HG03175 (cell line): Measurements from ENCODE around the gene ATG7.
"Not testable (repeated sequence)": the region's sequence is repeated elsewhere in the genome, so short reads cannot be mapped to it uniquely, and the experiment has no call there.

Experiments
- ATAC-seq: cut with Tn5 transposase; IDR thresholded peaks from one replicate; pipeline ENCODE4 v1.9.1; 2021; ENCODE audit warnings: mild to moderate bottlenecking, moderate library complexity; ENCODE audit not compliant: unreplicated experiment

Gene ATG7

DNA sequence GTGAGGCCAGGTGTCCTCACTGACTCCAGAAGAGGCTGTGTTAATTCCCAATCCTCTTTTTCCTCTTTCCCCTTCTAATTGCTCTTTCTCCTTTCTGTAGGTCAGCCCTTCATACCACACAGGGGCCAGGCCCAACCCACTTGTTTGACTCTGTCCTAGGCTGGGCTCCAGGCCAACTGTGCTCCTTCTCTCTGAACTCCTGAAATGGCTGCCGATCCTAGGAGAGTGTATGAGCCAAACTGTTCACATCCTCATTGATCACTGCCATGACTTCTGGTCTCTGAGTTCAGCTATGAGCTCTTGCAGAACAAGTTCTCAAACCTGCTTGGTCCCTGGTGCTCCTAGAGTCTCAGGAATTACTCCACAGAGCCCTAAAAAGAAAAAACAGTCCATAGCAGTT is 226.4 kb downstream of the ATG7 start:
- no peak for ATAC-seq

DNA sequence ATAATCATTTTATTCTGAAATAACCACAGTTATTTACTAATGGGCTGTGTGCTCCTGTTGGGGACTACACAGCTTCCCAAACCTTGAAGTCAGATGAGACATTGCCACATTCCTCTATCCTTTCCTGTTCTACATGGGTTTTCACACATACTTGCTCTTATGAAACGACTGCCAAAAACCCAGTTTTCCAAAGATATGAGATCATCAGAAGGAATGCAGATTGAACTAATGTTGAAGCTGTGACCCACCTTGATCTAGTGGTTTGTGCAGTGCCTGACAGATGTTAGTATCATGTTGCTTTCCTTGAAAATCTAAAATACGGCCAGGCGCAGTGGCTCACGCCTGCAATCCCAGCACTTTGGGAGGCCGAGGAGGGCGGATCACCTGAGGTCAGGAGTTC is 226.9 kb downstream of the ATG7 start:
- no peak for ATAC-seq

DNA sequence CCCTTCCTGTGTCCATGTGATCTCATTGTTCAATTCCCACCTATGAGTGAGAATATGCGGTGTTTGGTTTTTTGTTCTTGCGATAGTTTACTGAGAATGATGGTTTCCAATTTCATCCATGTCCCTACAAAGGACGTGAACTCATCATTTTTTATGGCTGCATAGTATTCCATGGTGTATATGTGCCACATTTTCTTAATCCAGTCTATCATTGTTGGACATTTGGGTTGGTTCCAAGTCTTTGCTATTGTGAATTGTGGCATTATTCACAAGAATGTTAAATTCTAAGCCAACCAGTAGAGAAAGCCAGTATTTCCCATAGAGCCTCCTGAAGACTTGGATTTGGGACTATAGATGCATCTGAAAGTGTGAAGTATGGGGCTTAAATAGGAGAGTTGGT is 230.2 kb downstream of the ATG7 start:
- ATAC-seq: not testable (repeated sequence)

DNA sequence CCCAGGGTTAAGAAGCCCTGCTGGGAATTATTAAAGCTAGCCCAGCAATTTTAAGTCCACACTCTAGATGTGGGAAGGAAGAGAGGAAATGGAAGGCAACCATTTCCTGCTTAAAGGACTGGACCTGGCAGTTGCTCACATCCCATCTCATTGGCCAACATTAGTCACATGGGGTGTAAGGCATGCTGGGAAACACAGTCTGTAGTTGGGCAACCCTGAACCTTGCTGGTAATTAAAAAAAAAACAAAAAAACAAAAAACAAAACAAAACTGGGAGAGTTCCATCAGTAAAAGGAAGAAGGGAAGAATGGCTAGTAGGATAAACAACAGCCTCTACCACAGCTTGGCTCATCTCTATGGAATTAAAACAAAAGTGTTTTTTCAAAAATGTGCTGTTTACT is 235.5 kb downstream of the ATG7 start:
- ATAC-seq: no peak

DNA sequence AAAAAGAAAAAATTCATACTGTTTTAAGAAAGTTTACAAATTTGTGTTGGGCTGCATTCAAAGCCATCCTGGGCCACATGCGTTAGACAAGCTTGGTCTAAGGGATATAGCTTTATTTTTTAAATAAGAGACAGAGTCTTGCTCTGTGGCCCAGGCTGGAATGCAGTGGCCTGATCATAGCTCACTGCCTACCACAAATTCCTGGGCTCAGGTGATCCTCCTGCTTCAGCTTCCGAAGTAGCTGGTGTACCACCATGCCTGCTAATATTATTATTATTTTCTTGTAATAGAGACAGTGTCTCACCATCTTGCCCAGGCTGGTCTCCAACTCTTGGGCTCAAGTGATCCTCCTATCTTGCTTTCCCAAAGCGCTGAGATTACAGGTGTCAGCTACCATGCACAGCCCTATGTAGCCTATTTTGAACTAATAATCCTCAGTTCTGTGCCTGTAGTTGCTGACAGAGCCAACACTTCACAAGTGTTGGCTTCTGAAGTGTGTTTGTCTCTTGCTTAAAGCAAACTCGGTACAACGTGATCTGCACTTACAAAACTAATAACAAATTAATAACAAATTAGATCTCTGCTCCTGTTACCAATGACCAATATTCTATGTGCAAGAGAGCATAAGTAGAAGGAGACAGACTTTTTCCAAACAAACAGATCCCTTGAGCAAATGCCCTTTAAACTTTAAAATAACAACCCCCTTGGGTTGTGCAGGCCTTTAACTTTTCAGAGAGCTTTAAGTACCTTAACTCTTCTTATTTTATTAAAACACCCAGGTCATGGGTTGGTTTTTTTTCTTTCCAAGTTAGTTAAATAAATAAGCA is 236.4 kb downstream of the ATG7 start:
- ATAC-seq: no peak

DNA sequence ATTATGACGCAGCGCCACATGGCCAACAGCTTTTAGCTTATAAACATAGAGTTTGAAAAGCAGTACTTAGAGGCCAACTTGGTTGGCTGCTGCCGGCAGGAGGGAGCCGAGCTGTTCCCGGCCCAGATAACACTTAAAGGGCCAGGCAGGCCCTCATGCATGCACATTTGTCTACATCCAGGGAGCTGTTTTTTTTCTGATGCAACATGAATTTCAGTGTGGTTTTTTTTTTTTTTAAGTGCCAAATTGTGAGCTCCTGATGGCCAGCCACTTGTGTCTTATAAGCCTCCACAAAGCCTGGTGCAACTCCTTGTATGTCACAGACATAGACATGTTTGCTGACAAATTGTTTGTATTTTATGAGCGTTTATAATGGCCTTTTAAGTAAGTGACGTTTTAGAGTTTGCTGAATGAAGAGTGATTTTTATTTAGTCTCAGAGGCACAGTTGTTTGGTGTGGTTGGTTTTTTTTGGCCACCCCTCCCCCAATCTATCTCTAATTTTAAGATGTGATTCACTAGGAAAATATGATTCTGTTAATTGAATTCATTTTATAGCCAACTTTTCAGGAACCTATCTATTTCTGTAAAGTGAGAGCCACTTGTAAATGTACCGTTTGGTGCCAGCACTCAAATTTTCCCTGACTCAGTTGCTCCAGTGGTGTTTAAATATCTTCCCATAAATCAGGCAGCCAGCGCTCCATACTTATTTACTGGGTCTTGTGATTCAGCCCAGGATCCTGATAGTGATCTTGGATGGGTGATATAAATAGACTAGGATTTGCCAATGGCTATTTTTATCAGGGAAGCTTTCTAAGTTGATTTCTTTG is 237.2 kb downstream of the ATG7 start:
- ATAC-seq: no peak

DNA sequence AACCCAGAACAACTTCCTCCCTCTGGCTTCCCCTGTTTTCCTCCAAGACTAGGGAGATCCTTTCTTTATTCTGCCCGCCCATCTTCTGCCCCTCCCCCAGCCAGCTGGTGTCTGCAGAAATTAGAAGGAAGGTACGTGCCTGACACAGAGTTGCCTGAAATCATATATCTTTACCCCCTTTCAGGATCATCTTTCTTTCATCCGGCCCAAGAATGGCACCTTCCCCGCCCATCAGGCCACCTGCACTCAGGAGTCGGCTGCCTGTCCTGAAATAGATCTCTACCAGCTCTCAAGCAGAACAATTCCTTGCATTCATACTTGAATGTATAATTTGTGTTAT is 237.8 kb downstream of the ATG7 start:
- ATAC-seq: no peak

DNA sequence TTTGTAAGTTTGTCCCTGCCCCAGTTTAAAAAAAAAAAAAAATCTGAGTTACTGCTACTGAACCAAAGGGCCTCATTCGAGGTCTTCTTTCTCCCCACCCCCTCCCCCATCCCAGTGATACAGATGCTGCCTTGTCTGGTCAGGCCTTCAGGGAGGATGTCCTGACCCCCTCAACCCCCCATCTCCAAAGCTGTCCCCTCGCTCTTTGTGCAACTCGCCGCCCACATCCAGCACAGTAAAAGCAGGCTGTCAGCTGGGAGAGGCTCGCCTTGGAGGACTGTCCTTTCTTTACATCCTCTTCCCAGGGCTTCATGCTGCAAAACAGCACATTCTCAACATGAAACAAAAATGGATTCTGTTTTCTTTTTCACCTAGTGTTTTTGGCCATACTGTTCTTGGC is 238.2 kb downstream of the ATG7 start:
- no peak for ATAC-seq

DNA sequence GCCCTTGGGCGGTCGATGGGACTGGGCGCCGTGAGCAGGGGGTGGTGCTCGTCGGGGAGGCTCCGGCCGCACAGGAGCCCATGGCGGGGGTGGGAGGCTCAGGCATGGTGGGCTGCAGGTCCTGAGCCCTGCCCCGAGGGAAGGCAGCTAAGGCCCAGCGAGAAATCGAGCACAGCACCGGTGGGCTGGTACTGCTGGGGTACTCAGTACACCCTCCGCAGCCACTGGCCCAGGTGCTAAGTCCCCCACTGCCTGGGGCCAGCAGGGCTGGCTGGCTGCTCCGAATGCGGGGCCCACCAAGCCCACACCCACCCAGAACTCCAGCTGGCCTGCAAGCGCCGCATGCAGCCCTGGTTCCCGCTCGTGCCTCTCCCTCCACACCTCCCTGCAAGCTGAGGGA is 239.4 kb downstream of the ATG7 start:
- not testable (repeated sequence) for ATAC-seq

DNA sequence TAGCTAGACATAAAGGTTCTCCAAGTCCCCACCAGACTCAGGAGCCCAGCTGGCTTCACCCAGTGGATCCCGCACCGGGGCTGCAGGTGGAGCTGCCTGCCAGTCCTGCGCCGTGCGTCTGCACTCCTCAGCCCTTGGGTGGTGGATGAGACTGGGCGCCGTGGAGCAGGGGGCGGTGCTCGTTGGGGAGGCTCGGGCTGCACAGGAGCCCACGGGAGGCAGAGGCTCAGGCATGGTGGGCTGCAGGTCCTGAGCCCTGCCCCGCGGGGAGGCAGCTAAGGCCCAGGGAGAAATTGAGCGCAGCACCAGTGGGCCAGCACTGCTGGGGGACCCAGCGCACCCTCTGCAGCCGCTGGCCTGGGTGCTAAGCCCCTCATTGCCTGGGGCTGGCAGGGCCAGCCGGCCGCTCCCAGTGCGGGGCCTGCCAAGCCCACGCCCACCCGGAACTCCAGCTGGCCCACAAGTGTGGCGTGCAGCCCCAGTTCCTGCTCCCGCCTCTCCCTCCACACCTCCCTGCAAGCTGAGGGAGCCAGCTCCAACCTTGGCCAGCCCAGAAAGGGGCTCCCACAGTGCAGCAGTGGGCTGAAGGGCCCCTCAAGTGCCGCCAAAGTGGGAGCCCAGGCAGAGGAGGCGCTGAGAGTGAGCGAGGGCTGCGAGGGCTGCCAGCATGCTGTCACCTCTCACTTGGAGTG is 241.1 kb downstream of the ATG7 start:
- not testable (repeated sequence) for ATAC-seq

DNA sequence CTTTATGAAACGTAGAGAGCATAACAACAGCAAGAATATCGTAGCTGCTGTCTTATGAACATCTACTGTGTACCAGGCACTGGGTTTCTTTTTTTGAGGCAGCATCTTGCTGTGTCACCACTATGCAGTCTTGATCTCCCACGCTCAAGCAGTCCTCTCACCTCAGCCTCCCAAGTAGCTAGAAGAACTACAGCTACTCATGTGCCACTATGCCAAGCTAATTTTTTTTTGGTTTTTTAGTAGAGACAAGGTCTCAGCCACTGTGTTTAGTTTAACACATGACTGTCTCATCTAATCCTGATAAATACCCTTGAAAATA is 241.6 kb downstream of the ATG7 start:
- ATAC-seq: no peak

DNA sequence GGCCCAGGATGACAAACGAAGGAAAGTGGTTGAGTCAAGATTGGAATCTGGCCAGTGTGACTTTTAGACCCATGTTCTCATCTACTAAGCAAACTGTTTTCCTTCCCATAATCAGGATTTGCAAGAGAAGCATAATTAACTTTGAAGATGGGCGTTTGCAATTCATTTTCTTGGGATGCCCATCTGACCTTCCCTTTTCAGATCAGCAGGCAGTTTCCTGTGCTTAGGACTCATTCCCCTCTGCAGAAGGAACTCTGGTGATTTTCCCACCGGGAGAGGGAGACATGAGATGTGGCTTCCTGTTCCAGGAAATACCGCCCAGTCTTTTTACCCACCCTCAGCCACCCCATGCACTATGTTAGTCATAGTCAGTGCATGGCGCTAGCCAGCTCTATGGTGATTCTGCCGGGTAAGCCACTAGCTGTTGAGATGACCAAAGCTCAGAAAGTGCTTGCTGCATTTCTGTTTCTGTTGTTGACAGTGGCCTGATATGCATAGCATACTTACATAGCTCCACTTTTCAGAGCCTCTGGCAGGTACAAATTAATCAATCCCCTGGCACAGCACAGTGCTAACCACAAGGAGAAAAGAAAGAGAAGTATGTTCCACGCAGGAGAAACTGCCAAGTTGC is 242.1 kb downstream of the ATG7 start:
- ATAC-seq: no peak

DNA sequence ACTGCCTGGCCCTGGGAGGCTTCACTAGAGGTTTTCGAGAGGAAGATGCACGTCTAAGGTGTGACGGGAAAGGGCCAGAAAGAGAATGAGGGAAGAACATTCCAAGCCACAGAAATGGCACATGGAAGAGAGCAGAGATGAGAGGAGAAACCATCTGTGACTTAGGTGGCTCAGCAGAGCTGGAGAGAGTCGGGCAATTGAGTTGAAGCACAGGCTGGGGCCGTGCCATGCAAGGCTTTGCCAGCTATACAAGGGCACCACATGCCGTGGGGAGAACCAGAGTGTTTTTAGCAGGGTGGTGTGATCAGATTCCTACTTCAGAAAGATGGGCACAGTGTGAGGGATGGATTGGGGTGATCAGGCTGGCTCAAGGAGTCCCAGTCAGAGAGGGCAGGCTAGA is 245.4 kb downstream of the ATG7 start:
- no peak for ATAC-seq

DNA sequence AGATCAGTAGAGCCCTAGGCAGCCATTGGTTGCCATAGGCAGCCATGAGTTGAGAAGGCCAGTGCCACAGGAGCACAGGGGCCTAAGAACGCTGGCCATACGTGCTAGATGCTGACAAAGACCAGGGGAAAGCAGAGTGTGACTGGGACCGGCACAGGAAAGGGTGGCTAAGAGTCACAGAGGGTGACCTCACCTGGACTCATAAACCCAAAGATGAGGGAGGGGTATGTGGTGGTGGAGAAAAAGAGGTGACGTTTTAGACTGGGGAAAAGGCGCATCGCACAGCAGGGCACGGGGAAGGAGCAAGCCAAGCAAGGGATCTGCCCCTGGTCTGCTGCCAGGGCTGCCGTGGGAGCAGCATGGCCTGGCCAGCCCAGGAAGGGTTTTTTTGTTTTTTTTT is 249.0 kb downstream of the ATG7 start:
- no peak for ATAC-seq

DNA sequence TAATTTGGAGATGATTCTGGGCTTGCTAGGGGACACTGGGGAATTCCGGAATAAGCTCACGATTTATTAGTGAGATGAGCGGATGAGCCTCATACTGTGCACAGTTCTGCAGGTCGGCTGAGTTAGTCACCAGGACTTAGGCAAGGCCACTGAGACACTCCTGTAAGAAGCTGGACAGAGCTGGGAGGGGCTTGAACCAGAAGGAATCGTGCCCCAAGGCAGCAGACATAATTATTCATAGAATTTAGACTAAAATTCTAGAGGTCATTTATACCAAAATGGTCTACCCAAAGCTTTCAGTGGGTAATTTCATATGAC is 250.2 kb downstream of the ATG7 start:
- no peak for ATAC-seq

DNA sequence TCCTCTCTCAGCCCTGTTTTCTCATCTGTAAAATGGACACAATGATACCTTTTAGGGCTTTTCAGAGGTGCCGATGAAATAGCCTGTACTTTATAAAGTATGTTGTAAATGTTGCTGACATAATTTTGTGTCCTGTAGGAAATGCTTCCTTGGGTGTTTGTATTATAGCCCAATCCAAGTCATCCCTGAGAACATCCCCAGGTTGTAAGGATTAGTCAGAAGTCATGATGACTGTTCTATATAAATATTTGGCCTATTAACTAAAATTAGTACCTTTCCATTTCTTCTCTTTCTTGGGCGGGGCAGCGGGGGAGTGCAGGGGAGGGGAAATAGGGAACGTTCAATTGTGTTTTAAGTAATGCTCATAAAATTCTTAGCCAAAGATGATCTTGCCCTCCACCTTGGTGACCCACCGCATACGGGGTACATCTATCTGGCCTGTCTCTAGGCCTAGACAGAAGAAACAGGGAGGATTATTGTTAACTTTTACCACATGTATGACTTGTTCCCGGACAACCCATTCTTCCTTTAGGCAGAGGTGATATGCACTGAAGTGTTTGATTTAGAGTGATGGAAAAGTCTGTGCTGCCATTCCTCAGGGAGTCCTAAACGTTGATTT is 250.9 kb downstream of the ATG7 start:
- ATAC-seq: no peak

DNA sequence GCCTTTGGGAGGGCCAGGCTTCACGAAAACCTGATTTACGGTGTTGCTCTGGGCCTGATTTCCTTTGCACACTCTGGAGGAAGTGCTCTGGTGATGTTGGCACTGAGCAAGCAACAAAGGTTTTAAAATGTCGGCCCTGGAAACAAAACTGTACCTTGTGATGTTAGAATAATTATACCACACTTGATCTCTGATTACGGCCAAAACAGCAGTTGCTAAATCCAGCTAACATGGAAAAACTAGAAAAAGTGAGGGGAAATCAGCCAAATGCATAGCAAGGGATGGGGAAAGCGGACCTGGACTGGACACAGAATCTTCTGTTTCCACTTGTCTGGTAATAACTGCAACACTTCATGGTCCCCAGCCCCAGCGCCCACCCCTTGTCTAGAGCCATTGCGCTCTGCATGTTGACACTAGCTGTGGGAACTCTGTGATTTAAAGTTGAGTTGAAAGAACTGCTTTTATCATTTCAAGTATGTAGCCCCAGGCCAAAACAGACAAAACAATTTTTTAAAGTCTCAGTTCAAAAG is 251.4 kb downstream of the ATG7 start:
- ATAC-seq: no peak

DNA sequence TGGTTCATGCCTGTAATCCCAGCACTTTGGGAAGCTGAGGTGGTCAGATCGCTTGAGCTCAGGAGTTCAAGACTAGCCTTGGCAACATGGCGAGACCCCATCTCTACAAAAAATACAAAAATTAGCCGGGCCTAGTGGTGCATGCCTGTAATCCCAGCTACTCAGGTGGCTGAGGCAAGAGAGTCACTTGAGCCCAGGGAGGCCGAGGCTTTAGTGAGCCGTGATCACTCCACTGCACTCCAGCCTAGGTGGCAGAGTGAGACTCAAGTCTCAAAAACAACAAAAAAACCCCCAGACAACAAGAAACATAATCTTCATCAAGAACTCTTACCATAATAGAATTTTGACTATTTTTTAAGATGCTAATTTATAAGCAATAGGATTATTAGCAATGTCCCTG is 253.9 kb downstream of the ATG7 start:
- not testable (repeated sequence) for ATAC-seq

DNA sequence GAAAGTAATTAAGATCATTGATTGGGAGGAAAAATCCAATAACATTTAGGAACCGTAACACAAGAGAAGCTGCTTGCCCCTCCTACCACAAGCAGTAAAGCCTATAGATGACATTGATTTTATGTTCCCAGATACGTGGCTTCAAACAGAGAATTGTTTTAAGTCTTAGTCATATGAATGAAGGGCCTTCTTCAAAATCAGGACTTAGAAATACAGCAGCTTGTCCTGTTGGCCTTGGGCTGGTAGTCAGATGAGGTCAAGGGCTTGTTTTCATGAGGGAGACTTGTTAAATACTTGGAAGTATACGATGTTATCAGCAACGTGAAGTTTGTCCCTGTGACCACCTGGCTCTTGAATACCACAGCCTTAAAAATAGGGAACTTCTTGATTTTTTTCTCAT is 257.1 kb downstream of the ATG7 start:
- no peak for ATAC-seq

DNA sequence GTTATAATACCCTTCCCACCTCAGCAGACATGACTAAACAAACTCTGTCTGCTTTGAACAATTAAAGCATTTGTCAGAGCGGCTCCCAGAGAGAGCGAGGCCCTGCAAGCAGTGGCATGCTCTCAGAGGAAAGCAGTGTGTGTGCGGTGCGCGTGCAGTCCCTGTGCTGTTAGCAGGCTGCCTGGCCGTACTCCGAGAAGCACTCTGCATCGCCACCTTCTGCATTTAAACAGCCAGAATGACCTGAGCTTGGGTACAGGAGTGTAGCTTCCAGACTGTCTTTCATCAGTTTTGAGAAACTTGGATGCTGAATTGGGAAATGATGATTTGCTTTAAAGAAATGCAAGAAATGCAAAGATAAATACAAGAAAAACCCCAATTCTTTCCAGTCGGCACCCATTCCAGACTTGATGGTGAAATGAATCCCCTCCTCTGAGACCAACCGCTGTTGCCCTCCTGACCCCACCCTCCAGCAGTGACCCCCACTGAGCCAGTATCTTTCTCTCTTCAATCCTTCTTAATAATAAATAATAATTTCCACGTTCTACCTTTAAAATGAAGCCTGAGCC is 258.0 kb downstream of the ATG7 start:
- ATAC-seq: no peak
